ENCODE results near the gene ZBTB45. TPM values are rescaled to one million over a fixed set of nuclear protein-coding genes. Genes with fewer than 3 reads are reported as not detected.

ZBTB45 gene
- total and polyA plus RNA-seq, 2 experiments from 2014 or later, result 26.3 to 29.4 TPM

DNA sequence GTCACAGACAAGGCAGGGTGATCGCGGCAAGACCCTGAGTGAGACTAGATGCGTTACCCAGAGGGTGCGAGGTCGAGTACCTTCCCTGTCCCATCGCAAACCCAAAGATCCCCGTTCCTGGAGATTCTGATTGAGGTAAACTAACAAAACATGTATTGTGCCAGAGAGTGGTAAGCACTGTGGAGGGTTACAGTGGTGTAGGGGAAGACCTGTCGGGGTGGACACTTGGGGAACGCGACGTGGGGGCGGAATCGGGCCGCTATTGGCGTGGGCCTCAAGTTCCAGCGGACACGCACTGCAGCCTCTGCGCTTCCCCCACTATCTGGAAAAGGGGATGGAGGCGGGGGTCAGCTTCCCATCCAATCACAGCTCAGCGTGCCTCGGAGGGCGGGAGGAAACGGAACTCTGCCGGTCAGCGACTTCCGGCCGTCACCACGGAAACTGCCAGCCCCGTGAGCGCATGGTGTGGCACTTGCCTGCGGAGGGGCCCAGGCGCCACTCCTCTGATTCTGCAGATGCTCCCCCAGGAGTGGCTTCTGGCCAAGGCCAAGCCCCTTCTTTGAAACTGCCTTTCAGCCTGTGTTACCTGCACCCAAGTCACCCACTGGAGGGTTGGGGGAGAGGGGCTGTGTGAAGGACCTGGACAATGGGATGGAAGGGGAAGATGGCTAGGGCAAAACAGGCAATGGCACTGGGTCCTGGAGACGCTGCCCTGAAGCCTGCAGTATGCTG lies 39.8 kb upstream of the ZBTB45 start:
- peaks cover 9% of the 10 kb centered on the region for H3K36me3 ChIP-seq
- no peaks in the 10 kb centered on the region for H3K27me3 ChIP-seq
- no peaks in the 10 kb centered on the region for H3K9me3 ChIP-seq (ENCODE audit: low read depth)
- TF ChIP-seq, protein P1, sequence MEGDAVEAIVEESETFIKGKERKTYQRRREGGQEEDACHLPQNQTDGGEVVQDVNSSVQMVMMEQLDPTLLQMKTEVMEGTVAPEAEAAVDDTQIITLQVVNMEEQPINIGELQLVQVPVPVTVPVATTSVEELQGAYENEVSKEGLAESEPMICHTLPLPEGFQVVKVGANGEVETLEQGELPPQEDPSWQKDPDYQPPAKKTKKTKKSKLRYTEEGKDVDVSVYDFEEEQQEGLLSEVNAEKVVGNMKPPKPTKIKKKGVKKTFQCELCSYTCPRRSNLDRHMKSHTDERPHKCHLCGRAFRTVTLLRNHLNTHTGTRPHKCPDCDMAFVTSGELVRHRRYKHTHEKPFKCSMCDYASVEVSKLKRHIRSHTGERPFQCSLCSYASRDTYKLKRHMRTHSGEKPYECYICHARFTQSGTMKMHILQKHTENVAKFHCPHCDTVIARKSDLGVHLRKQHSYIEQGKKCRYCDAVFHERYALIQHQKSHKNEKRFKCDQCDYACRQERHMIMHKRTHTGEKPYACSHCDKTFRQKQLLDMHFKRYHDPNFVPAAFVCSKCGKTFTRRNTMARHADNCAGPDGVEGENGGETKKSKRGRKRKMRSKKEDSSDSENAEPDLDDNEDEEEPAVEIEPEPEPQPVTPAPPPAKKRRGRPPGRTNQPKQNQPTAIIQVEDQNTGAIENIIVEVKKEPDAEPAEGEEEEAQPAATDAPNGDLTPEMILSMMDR (IDR thresholded peaks at IDR 0.05; ENCODE audit: low read depth, low read length), result no peak
- DNase-seq (ENCODE audit: low read depth in 1 of 2, low spot score in 1 of 2), result peak; percentile 95
- peak overlapping the region; percentile 99 for H3K27ac ChIP-seq
- H3K4me1 ChIP-seq (ENCODE audit: low read depth), result peaks cover 26% of the 10 kb centered on the region
- peak overlapping the region; percentile 56 for H3K4me3 ChIP-seq

DNA sequence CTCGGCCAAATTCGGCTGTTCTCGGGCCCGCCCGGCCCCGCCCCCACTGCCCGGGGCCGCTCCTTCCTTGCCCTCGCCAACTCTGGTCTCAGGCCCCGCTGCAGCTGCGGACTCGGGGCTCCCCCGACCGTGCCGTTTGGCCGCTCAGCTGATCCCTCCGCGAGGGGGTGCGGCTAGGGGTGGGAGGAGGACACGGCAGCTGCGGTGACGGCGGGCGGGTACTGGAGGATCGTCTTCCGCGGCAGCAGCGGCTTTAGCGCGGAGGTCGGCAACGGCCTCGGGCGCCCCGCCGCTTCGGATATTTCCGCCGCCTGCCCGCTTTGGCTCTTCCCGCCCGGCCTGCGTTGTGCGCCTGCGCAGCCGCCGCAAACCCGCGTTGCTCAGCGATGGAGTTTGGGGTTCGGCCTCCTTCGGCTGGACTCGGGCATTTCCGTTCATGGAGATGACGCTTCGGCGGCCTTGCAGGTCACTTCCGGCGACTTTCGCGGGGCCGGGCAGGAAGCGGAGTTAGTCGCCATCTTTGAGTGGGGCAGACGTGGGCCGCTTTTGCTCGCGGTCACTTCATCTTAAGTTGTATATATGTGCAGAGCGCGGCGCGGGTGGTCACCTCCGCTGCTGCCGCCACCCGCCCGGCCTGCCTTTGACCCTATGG lies 39.1 kb upstream of the ZBTB45 start:
- Histone ChIP-seq H3K9me3 (ENCODE audit: low read depth) (no peaks in the 10 kb centered on the region), H3K4me3 (peak overlapping the region; percentile 56), H3K27ac (peak overlapping the region; percentile 99), H3K36me3 (peaks cover 9% of the 10 kb centered on the region), H3K4me1 (ENCODE audit: low read depth) (peaks cover 31% of the 10 kb centered on the region), H3K27me3 (no peaks in the 10 kb centered on the region)
- TF ChIP-seq, protein P1 (IDR thresholded peaks at IDR 0.05; ENCODE audit: low read depth, low read length), result no peak
- peak; percentile 99 for DNase-seq (ENCODE audit: low read depth in 1 of 2, low spot score in 1 of 2)

DNA sequence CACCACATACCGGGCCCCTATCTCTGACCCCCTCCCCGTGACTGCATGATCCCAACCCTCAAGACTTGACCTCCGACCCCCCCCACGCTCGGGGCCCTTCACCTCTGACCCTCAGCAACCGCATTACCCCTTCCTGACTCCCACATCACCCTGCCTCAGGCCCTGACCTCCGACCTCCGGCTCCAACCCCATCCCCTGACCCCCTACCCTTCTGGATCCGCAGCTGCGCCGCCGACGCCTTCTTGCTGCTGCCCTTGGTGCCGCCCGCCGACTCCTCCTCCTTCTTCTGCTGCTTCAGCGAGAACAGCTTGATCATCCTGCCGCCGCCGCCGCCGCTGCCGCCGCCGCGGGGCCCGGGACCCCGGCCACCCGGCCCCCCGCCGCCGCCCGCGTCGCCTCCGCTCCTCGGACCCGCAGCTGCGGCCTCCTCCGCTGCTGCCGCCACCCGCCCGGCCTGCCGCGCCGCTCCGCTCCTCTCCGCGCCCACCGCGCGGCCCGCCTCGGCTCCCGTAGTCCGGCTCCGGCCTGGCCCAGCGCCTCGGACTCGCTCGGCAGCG lies 38.5 kb upstream of the ZBTB45 start, which contains the start of gene UBE2M:
TSS of gene UBE2M (minus strand) at position 546 of the 557 bp plus-strand sequence. CDS start at position 316, 230 bp downstream.
- H3K9me3 ChIP-seq (ENCODE audit: low read depth), result no peaks in the 10 kb centered on the region
- peaks cover 9% of the 10 kb centered on the region for H3K36me3 ChIP-seq
- peak within 1 kb of the TSS; percentile 56 for H3K4me3 ChIP-seq
- DNase-seq (ENCODE audit: low read depth in 1 of 2, low spot score in 1 of 2), result peak in 1 of 2 donors; percentile 68
- peaks cover 35% of the 10 kb centered on the region for H3K4me1 ChIP-seq (ENCODE audit: low read depth)
- H3K27ac ChIP-seq, result peak within 1 kb of the TSS; percentile 99
- no peaks in the 10 kb centered on the region for H3K27me3 ChIP-seq
- TF ChIP-seq, protein P1 (IDR thresholded peaks at IDR 0.05; ENCODE audit: low read depth, low read length), result no peak

DNA sequence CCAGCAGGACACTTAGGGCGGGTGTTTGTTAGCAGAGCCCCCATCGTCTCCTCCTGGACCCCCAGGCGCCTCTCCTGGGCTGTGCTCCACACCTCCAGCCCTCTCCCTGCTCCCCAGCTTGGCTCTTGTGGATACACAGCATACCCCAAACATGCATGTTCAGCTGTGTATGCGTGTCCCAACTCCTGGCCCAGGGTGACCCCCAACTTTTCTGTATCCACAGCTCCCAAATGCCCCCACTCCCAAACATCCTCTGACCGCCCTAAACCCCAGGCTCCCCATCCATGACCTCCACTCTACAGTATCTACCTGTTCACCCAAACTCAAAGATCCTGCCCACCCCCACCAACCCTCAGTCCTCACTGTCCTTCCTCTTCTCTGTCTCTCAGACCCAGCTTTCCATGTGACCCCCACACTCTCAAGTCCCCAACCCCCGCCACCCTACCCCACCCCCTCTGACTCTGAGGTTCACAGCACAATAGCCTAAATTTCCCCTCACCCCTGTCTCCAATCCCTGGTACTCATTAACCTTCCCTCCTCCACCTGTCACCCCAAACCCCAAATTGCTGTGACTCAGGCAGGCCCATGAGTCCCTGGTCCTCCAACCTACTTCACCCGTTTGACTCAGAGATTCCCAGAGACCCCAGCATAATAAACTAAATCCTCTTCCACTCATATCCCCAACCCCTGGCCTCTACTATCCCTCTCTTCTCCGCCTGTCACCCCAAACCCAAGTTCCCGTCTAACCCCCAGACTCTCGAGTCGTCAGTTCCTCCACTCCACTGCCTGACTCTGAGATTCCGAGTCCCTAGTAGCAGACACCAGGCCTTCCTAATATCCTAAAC lies 37.8 kb upstream of the ZBTB45 start:
- peaks cover 30% of the 10 kb centered on the region for H3K4me1 ChIP-seq (ENCODE audit: low read depth)
- DNase-seq (ENCODE audit: low read depth in 1 of 2, low spot score in 1 of 2), result no peak
- TF ChIP-seq, protein P1 (IDR thresholded peaks at IDR 0.05; ENCODE audit: low read depth, low read length), result no peak
- peaks cover 9% of the 10 kb centered on the region for H3K36me3 ChIP-seq
- H3K9me3 ChIP-seq (ENCODE audit: low read depth), result no peaks in the 10 kb centered on the region
- peak overlapping the region; percentile 99 for H3K27ac ChIP-seq
- no peaks in the 10 kb centered on the region for H3K27me3 ChIP-seq
- peak overlapping the region; percentile 56 for H3K4me3 ChIP-seq

DNA sequence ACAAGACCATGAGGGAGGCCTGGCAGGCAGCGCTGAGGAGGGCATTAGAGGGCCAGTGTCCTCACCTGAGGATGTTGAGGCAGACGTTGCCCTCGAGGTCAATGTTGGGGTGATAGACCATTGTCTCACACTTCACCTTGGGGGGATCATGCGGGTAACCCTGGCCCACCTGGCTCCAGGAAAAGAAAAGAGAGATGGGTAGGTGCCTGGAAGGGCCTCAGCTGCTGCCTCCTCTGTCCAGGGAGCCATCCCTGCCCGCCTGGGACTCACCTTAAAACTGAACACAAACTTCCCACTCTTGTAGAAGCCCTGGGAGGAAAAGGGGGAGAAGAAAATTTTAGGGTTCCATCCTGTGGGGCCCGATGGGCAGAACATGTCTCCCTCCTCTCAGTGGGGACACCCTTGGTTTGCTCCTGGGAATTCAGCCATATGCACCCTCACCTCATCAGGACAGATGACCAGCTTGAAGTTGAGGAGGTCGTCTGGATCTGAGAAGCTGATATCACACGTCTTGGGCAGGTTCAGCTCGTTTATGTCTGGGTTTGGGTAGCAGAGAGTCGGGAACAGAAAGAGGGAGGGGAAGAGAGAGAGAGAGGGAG lies 37.1 kb upstream of the ZBTB45 start:
- Histone ChIP-seq H3K4me1 (ENCODE audit: low read depth) (peaks cover 26% of the 10 kb centered on the region), H3K36me3 (peaks cover 11% of the 10 kb centered on the region), H3K27me3 (no peaks in the 10 kb centered on the region), H3K4me3 (peak overlapping the region; percentile 56), H3K27ac (peak overlapping the region; percentile 99), H3K9me3 (ENCODE audit: low read depth) (no peaks in the 10 kb centered on the region)
- TF ChIP-seq, protein P1 (IDR thresholded peaks at IDR 0.05; ENCODE audit: low read depth, low read length), result no peak
- DNase-seq (ENCODE audit: low read depth in 1 of 2, low spot score in 1 of 2), result no peak

All from cardiac muscle cell (in vitro differentiated cells and primary cell).